ENCODE results near the gene CORO2B.

DNA sequence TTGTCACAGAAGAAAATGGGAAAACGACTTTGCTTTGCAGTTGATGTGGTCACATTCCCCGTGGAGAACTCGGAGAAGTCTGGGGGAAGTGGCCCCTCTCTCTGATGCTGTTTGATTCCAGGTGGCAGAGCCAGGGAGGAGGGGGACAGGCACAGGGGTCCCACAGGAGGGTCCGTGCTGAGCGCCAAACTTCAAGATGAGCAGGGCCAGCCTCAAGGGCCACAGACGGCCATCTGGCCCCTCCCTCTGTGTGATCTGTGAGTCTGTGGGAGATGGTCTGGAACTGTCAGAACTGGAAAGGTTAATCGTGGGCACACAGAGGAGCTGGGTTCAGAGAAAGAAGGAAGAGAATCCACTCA is 23.1 kb upstream of the CORO2B start:
- TF ChIP-seq CTCF (IDR thresholded peaks at IDR 0.05) (no peak), POLR2A (IDR thresholded peaks at IDR 0.05) (no peak)

Data from uterus (tissue), 2 donors.